ENCODE measurements around the gene RCL1.

RCL1 gene

GRCh38 chr9:4831119-4831518 lies 38.4 kb downstream of the RCL1 start:
- TF ChIP-seq, protein P1, sequence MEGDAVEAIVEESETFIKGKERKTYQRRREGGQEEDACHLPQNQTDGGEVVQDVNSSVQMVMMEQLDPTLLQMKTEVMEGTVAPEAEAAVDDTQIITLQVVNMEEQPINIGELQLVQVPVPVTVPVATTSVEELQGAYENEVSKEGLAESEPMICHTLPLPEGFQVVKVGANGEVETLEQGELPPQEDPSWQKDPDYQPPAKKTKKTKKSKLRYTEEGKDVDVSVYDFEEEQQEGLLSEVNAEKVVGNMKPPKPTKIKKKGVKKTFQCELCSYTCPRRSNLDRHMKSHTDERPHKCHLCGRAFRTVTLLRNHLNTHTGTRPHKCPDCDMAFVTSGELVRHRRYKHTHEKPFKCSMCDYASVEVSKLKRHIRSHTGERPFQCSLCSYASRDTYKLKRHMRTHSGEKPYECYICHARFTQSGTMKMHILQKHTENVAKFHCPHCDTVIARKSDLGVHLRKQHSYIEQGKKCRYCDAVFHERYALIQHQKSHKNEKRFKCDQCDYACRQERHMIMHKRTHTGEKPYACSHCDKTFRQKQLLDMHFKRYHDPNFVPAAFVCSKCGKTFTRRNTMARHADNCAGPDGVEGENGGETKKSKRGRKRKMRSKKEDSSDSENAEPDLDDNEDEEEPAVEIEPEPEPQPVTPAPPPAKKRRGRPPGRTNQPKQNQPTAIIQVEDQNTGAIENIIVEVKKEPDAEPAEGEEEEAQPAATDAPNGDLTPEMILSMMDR (conservative IDR thresholded peaks at IDR 0.05): no peak
- no peak overlapping the region for H3K27ac ChIP-seq

DNA sequence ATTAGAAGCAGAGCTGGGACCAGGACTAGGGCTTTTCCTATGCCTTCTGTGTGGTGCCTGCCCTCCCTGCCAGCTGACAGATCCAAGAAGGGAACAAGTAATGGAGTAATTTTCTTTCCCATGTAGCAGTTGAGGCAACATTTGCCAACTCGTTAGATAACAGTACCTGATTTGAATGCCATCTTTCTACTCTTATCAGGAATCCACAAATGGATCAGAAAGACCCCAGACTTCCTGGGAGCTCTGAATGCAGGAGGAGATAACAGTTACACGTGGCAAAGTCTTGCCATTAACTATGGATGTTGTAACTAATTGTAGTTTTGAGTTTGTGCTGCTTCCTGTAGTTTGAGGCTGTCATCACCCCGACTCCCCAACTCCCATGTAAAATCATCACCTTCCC lies 39.2 kb downstream of the RCL1 start:
- no peak overlapping the region for H3K27ac ChIP-seq
- TF ChIP-seq, protein P1 (conservative IDR thresholded peaks at IDR 0.05): no peak

DNA sequence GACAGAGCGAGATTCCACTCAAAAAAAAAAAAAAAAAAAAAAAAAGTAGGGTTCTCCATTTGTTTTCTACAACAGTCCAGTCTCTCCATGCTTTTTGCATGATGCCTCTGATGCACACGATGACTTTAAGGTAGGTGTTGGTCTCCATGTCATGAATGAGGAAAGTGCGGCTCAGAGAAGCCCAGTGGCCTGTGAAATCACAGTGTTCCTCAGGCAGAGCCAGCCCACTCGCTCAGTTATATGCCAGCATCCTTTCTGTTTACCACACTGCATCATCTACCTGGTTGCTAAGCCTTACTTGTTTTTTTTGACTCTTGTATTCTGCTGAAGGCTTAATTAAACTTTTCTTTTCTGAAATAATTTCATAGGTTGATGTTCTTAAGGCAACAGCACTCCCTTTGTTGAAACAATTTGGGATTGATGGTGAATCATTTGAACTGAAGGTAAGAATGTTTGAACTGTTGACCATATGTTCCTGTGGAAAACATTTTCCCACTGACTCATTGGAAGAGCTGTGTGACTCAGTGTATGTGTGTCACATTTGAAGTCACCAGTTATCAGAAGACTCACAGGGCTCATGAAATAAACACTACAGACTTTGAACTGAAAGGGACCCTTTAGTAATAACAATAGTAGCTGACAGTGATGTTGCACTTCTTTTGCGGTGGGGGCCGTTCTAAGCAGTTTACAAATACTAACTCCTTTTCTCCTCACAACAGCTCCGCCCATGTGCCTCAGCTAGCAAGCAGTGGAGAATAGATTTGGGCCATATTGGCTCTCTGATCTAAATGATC lies 40.2 kb downstream of the RCL1 start:
- TF ChIP-seq, protein P1 (conservative IDR thresholded peaks at IDR 0.05): no peak
- no peak overlapping the region for H3K27ac ChIP-seq

- TF ChIP-seq, protein P1 (conservative IDR thresholded peaks at IDR 0.05): no peak
- H3K27ac ChIP-seq: no peak overlapping the region
Observed at GRCh38 chr9:4833781-4834560, 41.2 kb downstream of the RCL1 start.

DNA sequence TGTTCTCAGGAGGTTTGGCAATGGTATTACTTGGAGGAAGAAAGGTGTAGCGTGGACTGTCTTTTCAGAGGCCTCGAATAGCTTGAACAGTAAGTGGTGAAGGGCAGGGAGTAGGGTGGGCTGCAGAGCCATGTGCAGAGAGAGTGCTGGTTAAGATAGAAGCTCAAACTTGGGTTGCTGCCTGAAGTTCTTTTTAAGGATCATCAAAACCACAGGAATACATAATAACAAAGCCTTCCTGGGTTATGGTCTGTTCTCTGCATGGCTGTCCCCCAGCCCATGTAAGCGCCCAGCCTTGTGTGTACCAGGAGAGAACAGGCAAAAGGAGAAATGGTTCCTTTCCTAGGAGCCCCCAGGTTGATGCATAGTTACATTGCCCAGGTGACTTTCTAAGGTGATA lies 43.9 kb downstream of the RCL1 start:
- no peak overlapping the region for H3K27ac ChIP-seq
- TF ChIP-seq, protein P1 (conservative IDR thresholded peaks at IDR 0.05): no peak

- TF ChIP-seq, protein P1 (conservative IDR thresholded peaks at IDR 0.05): no peak
- H3K27ac ChIP-seq: no peak overlapping the region
Observed at GRCh38 chr9:4837261-4838188, 44.8 kb downstream of the RCL1 start.

GRCh38 chr9:4838189-4838546 lies 45.4 kb downstream of the RCL1 start:
- H3K27ac ChIP-seq: no peak overlapping the region
- TF ChIP-seq, protein P1 (conservative IDR thresholded peaks at IDR 0.05): no peak

Measured in VCaP (cell line).